Measurements from ENCODE around the gene EML6. TPM values are rescaled to one million over a fixed set of nuclear protein-coding genes. Genes with fewer than 3 reads are reported as not detected.

The EML6 gene
- total RNA-seq, 1 experiment from 2014 or later, result 1.5 TPM

GRCh38 chr2:54954705-54955357, 231.4 kb downstream of the EML6 start:
- no peak overlapping the region for H2BK120ac ChIP-seq (ENCODE audit: low read depth, low read length, poor library complexity, severe bottlenecking)
- no peak overlapping the region for H2BK12ac ChIP-seq (ENCODE audit: insufficient read length, low read depth, low read length)
- no peak overlapping the region for H3K23ac ChIP-seq (ENCODE audit: insufficient read length, low read depth, low read length)
- peaks cover 10 to 19% of the 10 kb centered on the region in 2 experiments for H3K4me1 Mint-ChIP-seq
- H3K27me3 Mint-ChIP-seq (ENCODE audit: low read depth), result no peaks in the 10 kb centered on the region; the same call in 1 of the 2 replicates
- H2AFZ ChIP-seq (ENCODE audit: low read length), result no peak overlapping the region
- H3K36me3 Mint-ChIP-seq (ENCODE audit: insufficient read depth in 1 of 3, low read depth in 3 of 3), result no peaks in the 10 kb centered on the region
- no peak overlapping the region for H3K4ac ChIP-seq (ENCODE audit: low read depth, low read length)
- no peak overlapping the region for H2BK20ac ChIP-seq (ENCODE audit: low read depth, low read length, poor library complexity, severe bottlenecking)
- no peaks in the 10 kb centered on the region for H3K23me2 ChIP-seq (ENCODE audit: insufficient read length, low read depth, low read length, poor library complexity, severe bottlenecking)
- DNase-seq, result no peak
- no peak overlapping the region for H2BK5ac ChIP-seq (ENCODE audit: insufficient read length, low read length)
- H3K27ac ChIP-seq (ENCODE audit: insufficient read length, low read depth, low read length), result no peak overlapping the region
- no peak overlapping the region for H3K18ac ChIP-seq (ENCODE audit: insufficient read length, low read depth, low read length)
- no peak overlapping the region for H2AK5ac ChIP-seq (ENCODE audit: insufficient read length, low read length)
- H3K4me1 ChIP-seq (ENCODE audit: insufficient read depth, low read length), result no peaks in the 10 kb centered on the region
- H3K9ac ChIP-seq (ENCODE audit: extremely low read depth, insufficient read length, low read length), result no peak overlapping the region
- H4K8ac ChIP-seq (replicated peaks; ENCODE audit: insufficient read length, low read depth, low read length), result no peak overlapping the region
- no peak overlapping the region for H3K27ac Mint-ChIP-seq
- no peaks in the 10 kb centered on the region for H3K79me1 ChIP-seq (ENCODE audit: insufficient read depth, low read depth, low read length, poor library complexity, severe bottlenecking)
- H3K56ac ChIP-seq (ENCODE audit: insufficient read length, low read depth, low read length), result no peak overlapping the region
- no CpG with 5 or more reads among the region's 3 CpGs for WGBS (ENCODE audit: extremely low coverage, insufficient read length, low lambda C conversion rate)
- H3K27me3 ChIP-seq (ENCODE audit: insufficient read depth, low read length), result no peaks in the 10 kb centered on the region; the same call in 1 of the 2 replicates
- no peaks in the 10 kb centered on the region for H3K9me3 ChIP-seq (ENCODE audit: control insufficient read depth, low read depth, low read length)
- no peak for TF ChIP-seq CTCF (conservative IDR thresholded peaks at IDR 0.05)
- no peak overlapping the region for H4K91ac ChIP-seq (ENCODE audit: insufficient read length, low read depth, low read length)
- H3K9me3 Mint-ChIP-seq, result no peaks in the 10 kb centered on the region
- no peak overlapping the region for H3K14ac ChIP-seq (ENCODE audit: insufficient read depth, low read length)
- no peaks in the 10 kb centered on the region for H3K79me2 ChIP-seq (ENCODE audit: insufficient read depth, low read length)
- no peak overlapping the region for H2BK15ac ChIP-seq (ENCODE audit: low read depth, low read length)
- H4K20me1 ChIP-seq (ENCODE audit: control insufficient read depth, insufficient read depth, insufficient read length), result no peaks in the 10 kb centered on the region
- H3K4me2 ChIP-seq (ENCODE audit: insufficient read depth, insufficient read length, low read length), result no peak overlapping the region
- no peak overlapping the region for H3T11ph ChIP-seq (ENCODE audit: low read length)
- no peak overlapping the region for H4K5ac ChIP-seq (ENCODE audit: insufficient read length, low read depth, low read length)
- H3K4me3 Mint-ChIP-seq, result no peak overlapping the region
